Inflammatory macrophage treated with lipopolysaccharide for 1 hour (primary cell): ENCODE results near the gene KCTD4.
A peak's percentile ranks its signal among the peaks of the same experiment; 100 is the strongest.
"Not testable (repeated sequence)": the region's sequence is repeated elsewhere in the genome, so short reads cannot be mapped to it uniquely, and the experiment has no call there.

Source experiments
- DNase-seq, 2 donors: peaks; one replicate each; pipeline ENCODE4 v3.0.0-alpha.2; 2020 to 2022

The KCTD4 gene

GRCh38 chr13:45215392-45216077 lies 14.7 kb upstream of the KCTD4 start:
- DNase-seq: no peak

GRCh38 chr13:45209229-45209628 lies 8.4 kb upstream of the KCTD4 start:
- peak; percentile 94 to 98 for DNase-seq

DNA sequence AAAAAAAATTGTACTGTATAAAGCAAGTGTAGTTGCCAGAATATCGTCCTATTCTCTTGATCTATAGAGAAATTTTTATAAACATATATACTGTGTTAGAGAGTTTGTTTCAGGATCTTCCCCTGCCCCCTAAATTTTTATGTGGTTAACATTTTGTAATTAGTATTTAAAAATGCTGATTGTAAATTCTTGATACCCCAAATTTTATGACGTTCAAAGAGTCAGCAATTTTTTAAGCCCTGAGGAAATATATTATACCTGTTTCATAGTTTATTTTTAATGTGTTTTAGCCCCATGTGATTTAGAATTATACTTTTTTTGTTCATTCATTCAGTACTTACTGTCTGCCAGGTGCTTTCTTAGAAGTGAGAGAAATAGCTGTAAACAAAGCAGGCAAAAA lies 7.3 kb upstream of the KCTD4 start:
- no peak for DNase-seq

DNA sequence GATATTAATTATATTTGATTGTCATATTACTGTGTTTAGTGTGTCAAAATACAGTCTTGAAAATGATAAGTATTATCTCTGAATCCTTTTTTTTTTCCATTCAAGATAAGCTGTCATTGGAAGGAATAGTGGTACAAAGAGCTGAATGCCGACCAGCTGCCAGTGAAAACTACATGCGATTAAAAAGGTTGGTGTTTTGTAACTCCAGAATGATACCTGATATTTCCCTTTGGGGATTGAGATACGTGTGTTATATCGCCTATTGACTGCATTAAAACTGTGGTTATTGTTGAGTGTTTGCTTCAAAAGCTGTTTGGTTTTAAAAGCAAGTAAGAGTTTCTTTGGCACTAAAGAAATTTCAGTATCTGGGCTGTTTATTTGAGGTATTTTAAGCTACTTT lies 6.5 kb upstream of the KCTD4 start:
- no peak for DNase-seq

GRCh38 chr13:45206340-45206739 lies 5.5 kb upstream of the KCTD4 start:
- DNase-seq: peak; percentile 59 to 87

DNA sequence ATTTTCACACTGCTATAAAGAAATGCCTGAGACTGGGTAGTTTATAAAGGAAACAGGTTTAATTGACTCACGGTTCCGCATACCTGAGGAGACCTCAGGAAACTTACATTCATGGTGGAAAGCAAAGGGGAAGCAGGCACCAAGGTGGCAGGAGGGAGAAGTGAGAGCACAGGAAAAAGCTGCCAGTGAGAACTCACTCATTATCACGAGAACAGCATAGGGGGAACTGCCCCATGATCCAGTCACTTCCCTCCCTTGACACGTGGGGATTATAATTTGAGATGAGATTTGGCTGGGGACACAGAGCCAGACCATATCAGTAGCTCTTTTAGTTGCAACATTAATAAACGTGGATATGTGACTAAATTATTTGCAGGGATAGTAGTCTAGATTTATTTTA lies 4.3 kb upstream of the KCTD4 start:
- DNase-seq: no peak

DNA sequence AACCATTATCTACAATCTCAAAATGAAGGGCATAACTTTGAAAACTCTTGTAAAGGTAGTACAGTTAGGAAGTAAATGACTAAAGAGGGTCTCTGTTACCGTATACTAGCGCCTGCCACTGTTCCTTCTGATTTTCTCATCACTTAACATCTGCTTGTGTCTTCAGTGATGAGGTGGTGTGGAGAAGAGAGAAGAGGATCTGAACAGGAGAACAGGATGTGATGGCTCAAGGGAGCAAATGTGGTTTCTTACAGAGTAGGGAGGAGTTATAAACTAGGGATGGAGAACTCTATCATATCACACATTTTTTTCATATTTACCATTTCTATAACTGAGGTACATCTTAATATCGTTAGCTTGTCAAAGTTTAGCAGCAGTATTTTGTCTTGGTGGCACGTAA lies 1.1 kb downstream of the KCTD4 start:
- no peak for DNase-seq

DNA sequence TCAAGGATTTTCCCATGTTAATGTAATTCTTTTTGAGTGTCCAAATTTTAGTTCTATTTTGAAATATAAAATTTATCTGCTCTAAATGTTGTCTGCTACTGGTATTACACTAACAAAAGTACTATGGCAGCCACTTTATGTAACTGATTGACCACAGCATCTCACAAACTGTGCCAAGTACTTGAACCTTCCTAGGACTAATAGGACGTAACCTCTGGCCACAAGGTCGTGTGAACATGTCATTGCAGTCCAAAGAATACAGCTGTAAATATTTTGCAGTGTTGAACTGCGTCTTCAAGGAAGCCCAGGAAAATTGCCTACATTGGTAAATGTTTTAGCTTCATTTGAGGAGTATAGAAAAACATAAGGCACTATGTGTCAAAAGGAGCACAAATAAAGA lies 1.9 kb downstream of the KCTD4 start:
- no peak for DNase-seq

GRCh38 chr13:45198041-45198440 lies 2.8 kb downstream of the KCTD4 start:
- no peak for DNase-seq

DNA sequence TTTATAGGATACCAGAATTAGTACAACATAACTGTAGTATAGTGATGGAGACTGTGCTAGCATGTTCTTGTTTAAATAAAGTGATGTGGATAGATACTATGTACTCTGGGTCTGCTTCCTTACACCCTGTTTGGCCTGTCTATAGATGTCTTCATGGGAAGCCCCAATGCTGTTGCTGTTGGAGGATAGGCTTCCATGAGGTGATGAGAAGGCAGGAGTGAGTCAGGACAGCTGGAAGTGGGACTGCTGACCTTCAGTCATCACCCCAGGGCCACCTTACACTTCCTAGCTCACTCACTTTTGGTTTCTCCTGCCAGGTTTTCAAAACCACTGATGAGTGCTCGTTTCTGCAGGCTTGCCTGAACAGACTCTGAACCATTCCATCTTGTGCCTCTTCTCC lies 4.2 kb downstream of the KCTD4 start:
- DNase-seq: peak in 1 of 2 donors; percentile 12

DNA sequence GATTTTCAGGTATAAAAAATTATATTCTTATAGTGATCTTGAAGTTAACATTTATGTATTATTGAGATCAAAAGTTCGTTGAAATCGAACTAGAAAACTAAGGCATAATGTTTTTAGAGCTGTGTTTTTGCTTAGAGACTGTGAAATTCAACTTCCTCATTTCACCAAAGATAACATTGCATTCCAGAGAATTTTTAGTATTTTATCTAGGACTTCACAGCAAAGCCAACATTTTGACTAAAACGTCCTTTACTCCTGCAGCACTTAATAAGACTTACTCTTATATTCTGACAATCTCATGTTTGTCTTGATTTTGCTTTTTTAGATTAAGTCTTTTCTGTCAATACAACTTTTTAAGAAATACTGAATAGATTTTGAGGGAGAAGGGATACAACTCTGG lies 4.7 kb downstream of the KCTD4 start:
- DNase-seq: no peak

GRCh38 chr13:45195421-45195820 lies 5.4 kb downstream of the KCTD4 start:
- peak; percentile 62 to 63 for DNase-seq

GRCh38 chr13:45194081-45194939 lies 6.5 kb downstream of the KCTD4 start:
- DNase-seq: peak; percentile 19 to 42

DNA sequence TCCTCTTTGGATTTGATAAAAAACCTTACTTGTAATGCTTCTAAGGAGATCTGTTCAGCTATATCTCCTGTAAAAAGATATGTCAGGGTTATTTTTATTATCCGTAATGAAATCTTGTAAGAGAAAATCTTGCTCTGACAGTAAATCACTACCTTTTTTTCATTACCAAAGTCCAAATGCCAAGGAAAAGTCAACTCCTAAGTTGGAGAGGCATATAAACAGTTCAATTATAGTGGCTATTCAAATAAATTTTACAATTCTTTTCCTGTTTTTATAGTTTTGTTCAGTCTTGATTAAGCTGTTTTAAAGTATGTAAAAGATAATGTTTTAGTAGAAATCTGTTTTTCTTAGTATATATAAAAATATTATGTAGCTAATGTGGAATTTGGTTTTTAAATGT lies 9.0 kb downstream of the KCTD4 start:
- no peak for DNase-seq

DNA sequence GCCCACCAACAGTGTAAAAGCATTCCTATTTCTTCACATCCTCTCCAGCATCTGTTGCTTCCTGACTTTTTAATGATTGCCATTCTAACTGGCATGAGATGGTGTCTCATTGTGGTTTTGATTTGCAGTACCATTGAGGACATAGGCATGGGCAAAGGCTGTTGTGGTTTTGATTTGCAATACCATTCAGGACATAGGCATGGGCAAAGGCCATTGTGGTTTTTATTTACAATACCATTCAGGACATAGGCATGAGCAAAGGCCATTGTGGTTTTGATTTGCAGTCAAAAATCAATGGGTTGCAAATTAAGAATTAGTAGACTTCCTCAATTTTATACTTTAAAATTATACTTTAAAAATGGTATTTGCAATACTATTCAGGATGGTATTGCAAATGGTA lies 11.3 kb downstream of the KCTD4 start:
- DNase-seq: peak in 1 of 2 donors; percentile 2

DNA sequence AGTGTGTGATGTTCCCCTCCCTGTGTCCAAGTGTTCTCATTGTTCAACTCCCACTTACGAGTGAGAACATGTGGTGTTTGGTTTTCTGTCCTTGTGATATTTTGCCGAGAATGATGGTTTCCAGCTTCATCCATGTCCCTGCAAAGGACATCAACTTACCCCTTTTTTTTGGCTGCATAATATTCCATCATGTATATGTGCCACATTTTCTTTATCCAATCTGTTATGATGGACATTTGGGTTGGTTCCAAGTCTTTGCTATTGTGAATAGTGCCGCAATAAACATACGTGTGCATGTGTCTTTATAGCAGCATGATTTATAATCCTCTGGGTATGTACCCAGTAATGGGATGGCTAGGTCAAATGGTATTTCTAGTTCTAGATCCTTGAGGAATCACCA lies 11.8 kb downstream of the KCTD4 start:
- DNase-seq: not testable (repeated sequence)

- DNase-seq: no peak
Measured at GRCh38 chr13:45185286-45185685, 15.6 kb downstream of the KCTD4 start.

DNA sequence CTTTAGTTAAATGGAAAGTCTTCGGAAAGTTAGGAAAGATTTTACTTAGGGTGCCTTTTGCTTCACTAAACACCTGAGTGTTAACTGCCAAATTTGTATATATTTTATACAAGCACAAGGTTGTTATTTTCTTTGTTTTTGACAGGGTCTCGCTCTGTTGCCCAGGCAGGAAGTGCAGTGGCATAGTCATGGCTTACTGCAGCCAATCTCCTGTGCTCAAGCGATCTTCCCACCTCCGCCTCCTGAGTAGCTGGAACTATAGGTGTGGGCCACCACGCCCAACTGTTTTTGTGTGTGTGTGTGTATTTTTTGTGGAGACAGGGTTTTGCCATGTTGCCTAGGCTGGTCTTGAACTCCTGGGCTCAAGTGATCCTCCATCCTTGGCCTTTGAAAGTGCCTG lies 16.2 kb downstream of the KCTD4 start:
- no peak for DNase-seq

- no peak for DNase-seq
Measured at GRCh38 chr13:45180713-45181601, 19.9 kb downstream of the KCTD4 start.

DNA sequence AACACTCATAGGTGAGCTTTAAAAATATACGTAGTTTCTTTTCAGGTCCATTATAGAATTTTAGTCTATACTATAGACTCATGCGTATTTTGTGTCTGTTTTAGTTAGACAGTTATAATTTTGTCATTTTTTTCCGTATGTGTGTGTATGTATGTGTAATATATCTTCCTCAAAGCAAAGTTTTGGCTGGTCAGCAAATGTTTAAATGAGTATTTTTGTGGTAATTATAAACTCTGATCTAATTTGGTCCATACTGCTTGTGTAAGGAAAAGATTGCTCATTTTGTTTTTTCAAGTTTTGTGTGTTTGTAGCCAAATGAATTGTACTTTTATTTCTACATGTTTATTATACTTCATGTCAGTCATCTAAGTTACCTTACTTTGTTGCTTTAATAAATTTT lies 20.5 kb downstream of the KCTD4 start:
- no peak for DNase-seq

DNA sequence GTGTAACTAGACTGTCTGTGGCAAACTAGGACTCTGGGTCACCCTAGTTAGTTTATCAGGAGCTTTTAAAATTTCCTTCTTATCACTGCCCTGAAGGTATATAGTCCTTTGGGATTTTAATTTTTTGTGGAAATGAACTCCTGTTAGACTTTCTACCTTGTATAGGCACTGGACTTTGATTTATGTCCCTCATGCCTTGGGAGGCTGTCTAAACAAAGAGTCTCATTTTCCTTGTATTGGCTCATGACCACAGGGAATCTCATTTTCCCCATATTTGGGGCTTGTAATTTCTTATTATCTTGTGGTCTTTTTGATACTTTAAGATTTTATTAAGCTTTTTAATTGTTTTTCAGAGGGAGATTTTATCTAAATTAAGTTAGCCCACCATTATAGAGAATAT lies 21.4 kb downstream of the KCTD4 start:
- no peak for DNase-seq

GRCh38 chr13:45178349-45179162 lies 22.3 kb downstream of the KCTD4 start:
- DNase-seq: no peak

GRCh38 chr13:45174478-45174877 lies 26.4 kb downstream of the KCTD4 start:
- no peak for DNase-seq
